ENCODE data around the gene MSLN. TPM values are rescaled to one million over a fixed set of nuclear protein-coding genes. Genes with fewer than 3 reads are reported as not detected.

MSLN gene
- total and polyA plus RNA-seq, 2 of the 13 experiments (the other 11 are each of a cell fraction or from before 2014, with no cell fraction given): 2.0 to 2.3 TPM

DNA sequence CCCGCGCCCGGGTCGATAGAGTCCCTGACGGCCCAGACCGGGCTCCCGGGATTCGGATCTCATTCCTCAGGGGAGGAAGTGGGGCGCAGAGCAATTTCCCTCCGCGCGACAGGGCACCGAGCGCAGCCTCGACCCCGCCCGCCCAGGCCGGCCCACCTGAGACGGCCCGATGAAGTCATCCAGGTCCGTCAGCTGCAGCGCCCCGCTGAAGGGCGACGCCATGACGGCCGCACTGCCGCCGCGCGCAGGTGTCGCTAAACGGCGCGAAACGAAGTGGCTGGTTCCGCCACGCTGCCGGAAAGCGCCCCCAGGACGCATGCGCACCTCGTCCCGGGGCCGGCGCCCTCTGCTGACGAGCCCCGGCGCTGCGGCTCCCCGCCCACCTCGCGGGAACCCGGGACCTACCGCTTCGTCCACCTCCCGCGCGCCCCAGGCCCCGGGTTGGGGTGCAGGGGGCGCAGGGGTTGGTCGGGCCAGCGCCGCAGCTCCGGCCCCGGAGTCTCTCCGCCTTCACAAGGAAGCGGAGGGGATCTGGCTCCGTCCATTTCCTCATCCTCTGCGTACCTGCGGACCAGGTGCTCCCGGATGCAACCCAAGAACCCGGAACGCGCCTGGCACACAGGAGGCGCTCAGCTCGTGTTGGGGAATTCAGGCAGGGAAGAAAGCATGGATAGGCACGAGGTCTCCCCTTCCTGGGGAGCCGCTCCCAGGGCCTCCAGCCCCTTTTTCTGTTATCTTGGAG, 19.6 kb upstream of the MSLN start, which contains the start of gene CIAO3 (continued):
- TF ChIP-seq, protein P1, sequence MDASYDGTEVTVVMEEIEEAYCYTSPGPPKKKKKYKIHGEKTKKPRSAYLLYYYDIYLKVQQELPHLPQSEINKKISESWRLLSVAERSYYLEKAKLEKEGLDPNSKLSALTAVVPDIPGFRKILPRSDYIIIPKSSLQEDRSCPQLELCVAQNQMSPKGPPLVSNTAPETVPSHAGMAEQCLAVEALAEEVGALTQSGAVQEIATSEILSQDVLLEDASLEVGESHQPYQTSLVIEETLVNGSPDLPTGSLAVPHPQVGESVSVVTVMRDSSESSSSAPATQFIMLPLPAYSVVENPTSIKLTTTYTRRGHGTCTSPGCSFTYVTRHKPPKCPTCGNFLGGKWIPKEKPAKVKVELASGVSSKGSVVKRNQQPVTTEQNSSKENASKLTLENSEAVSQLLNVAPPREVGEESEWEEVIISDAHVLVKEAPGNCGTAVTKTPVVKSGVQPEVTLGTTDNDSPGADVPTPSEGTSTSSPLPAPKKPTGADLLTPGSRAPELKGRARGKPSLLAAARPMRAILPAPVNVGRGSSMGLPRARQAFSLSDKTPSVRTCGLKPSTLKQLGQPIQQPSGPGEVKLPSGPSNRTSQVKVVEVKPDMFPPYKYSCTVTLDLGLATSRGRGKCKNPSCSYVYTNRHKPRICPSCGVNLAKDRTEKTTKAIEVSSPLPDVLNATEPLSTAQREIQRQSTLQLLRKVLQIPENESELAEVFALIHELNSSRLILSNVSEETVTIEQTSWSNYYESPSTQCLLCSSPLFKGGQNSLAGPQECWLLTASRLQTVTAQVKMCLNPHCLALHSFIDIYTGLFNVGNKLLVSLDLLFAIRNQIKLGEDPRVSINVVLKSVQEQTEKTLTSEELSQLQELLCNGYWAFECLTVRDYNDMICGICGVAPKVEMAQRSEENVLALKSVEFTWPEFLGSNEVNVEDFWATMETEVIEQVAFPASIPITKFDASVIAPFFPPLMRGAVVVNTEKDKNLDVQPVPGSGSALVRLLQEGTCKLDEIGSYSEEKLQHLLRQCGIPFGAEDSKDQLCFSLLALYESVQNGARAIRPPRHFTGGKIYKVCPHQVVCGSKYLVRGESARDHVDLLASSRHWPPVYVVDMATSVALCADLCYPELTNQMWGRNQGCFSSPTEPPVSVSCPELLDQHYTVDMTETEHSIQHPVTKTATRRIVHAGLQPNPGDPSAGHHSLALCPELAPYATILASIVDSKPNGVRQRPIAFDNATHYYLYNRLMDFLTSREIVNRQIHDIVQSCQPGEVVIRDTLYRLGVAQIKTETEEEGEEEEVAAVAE (CRISPR knock-in tag; IDR thresholded peaks at IDR 0.05; ENCODE audit: borderline replicate concordance): peak; percentile 61; the same call in 1 of the 2 replicates
- peak; percentile 52; the same call in 1 of the 2 replicates for TF ChIP-seq ARID2 (CRISPR knock-in tag; IDR thresholded peaks at IDR 0.05; ENCODE audit: borderline replicate concordance)
- 0 out of 2 replicates have a peak, but pooled peaks have one; percentile 10 for TF ChIP-seq SMAD1 (CRISPR knock-in tag; IDR thresholded peaks at IDR 0.05; ENCODE audit: borderline replicate concordance, low read depth)
- peak; percentile 72; the same call in 1 of the 2 replicates for TF ChIP-seq SIN3B (IDR thresholded peaks at IDR 0.05; ENCODE audit: low read length)
- TF ChIP-seq KDM6A (CRISPR knock-in tag; IDR thresholded peaks at IDR 0.05; ENCODE audit: low read depth): no peak
- TF ChIP-seq GTF3A (CRISPR knock-in tag; conservative IDR thresholded peaks at IDR 0.05): peak; percentile 95
- peak; percentile 18; the same call in 1 of the 2 replicates for TF ChIP-seq ZNF12 (CRISPR knock-in tag; IDR thresholded peaks at IDR 0.05)
- peak; percentile 55; the same call in 1 of the 2 replicates for TF ChIP-seq PPARG (CRISPR knock-in tag; conservative IDR thresholded peaks at IDR 0.05)
- TF ChIP-seq KAT7 (CRISPR knock-in tag; IDR thresholded peaks at IDR 0.05; ENCODE audit: borderline replicate concordance): peak; percentile 90
- TF ChIP-seq GATA4 (IDR thresholded peaks at IDR 0.05; ENCODE audit: borderline replicate concordance, low read depth): peak; percentile 49; the same call in 1 of the 2 replicates
- TF ChIP-seq ZBTB8A (CRISPR knock-in tag; IDR thresholded peaks at IDR 0.05; ENCODE audit: borderline replicate concordance, low read depth): no peak
- TF ChIP-seq ZNF670 (CRISPR knock-in tag; IDR thresholded peaks at IDR 0.05; ENCODE audit: borderline replicate concordance): peak; percentile 58; the same call in 1 of the 2 replicates
- TF ChIP-seq CBFB (CRISPR knock-in tag; IDR thresholded peaks at IDR 0.05): peak; percentile 89
- no peak for TF ChIP-seq GLMP (CRISPR knock-in tag; IDR thresholded peaks at IDR 0.05; ENCODE audit: borderline replicate concordance)
- peak; percentile 84 for TF ChIP-seq KDM5A (IDR thresholded peaks at IDR 0.05; ENCODE audit: borderline replicate concordance, low read length)
- peak; percentile 95 for TF ChIP-seq SPEN (CRISPR knock-in tag; IDR thresholded peaks at IDR 0.05; ENCODE audit: low read depth)
- TF ChIP-seq ZNF263 (CRISPR knock-in tag; IDR thresholded peaks at IDR 0.05): peak; percentile 65
- TF ChIP-seq KLF12 (CRISPR knock-in tag; IDR thresholded peaks at IDR 0.05; ENCODE audit: borderline replicate concordance): peak; percentile 46; the same call in 1 of the 2 replicates
- TF ChIP-seq, protein P2, sequence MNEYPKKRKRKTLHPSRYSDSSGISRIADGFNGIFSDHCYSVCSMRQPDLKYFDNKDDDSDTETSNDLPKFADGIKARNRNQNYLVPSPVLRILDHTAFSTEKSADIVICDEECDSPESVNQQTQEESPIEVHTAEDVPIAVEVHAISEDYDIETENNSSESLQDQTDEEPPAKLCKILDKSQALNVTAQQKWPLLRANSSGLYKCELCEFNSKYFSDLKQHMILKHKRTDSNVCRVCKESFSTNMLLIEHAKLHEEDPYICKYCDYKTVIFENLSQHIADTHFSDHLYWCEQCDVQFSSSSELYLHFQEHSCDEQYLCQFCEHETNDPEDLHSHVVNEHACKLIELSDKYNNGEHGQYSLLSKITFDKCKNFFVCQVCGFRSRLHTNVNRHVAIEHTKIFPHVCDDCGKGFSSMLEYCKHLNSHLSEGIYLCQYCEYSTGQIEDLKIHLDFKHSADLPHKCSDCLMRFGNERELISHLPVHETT (CRISPR knock-in tag; conservative IDR thresholded peaks at IDR 0.05): peak; percentile 85
- TF ChIP-seq MXI1 (IDR thresholded peaks at IDR 0.05; ENCODE audit: borderline replicate concordance, low read depth, low read length): peak; percentile 96; the same call in 2 of the 3 replicates
- peak; percentile 84; the same call in 1 of the 2 replicates for TF ChIP-seq GLI4 (CRISPR knock-in tag; IDR thresholded peaks at IDR 0.05; ENCODE audit: borderline replicate concordance)
- TF ChIP-seq BORCS8-MEF2B (CRISPR knock-in tag; IDR thresholded peaks at IDR 0.05): 0 out of 2 replicates have a peak, but pooled peaks have one; percentile 24
- TF ChIP-seq JDP2 (CRISPR knock-in tag; IDR thresholded peaks at IDR 0.05; ENCODE audit: borderline replicate concordance): no peak; the same call in 1 of the 2 replicates

Measured in HepG2 (cell line).